Thyroid gland (tissue), 4 donors: ENCODE data around the gene EID1. TPM values are rescaled to one million over a fixed set of nuclear protein-coding genes. Genes with fewer than 3 reads are reported as not detected.
"Not testable (repeated sequence)": the region's sequence is repeated elsewhere in the genome, so short reads cannot be mapped to it uniquely, and the experiment has no call there.

Experiments used
- DNase-seq, 2 donors: peaks; one replicate each; pipeline ENCODE4 v3.0.0-alpha.2; 2019
- H3K27ac ChIP-seq, 3 donors: fragments of 200-600 bp; sonication (generic); 1 replicate in 2 of 3; 2 replicates in 1 of 3; pipeline ENCODE4 v1.5.1; 2016 to 2019; ENCODE audit warnings: mild to moderate bottlenecking in 1 of 3, moderate library complexity in 1 of 3
- H3K27me3 ChIP-seq: fragments of 200-600 bp; sonication (generic); one replicate; pipeline ENCODE4 v1.5.1; 2019
- H3K36me3 ChIP-seq, 2 donors: fragments of 200-600 bp; sonication (generic); one replicate each; pipeline ENCODE4 v1.5.1; 2016 to 2019
- H3K4me1 ChIP-seq, 2 donors: fragments of 200-600 bp; sonication (generic); one replicate each; pipeline ENCODE4 v1.5.1; 2017 to 2019
- H3K4me3 ChIP-seq, 3 donors: fragments of 200-600 bp; sonication (generic); replicated peaks in 1 of 3; 1 replicate in 2 of 3; 2 replicates in 1 of 3; pipeline ENCODE4 v1.5.1; 2016; ENCODE audit warnings: mild to moderate bottlenecking in 1 of 3
- H3K9me3 ChIP-seq: fragments of 200-600 bp; sonication (generic); one replicate; pipeline ENCODE4 v1.5.1; 2017
- CTCF ChIP-seq, 6 experiments: fragments of 200-600 bp in 3 of 6; fragments of 450-650 bp in 3 of 6; sonication (generic) in 3 of 6; IDR thresholded peaks; one replicate each; pipeline ENCODE4 v1.5.1; 2016 to 2019; ENCODE audit warnings: antibody characterized with exemption in 6 of 6, mild to moderate bottlenecking in 2 of 6, inconsistent platforms in 1 of 6, moderate library complexity in 1 of 6
- POLR2A ChIP-seq, 2 donors: fragments of 450-650 bp; IDR thresholded peaks; one replicate each; pipeline ENCODE4 v1.6.1; 2017; ENCODE audit warnings: antibody characterized with exemption in 2 of 2, mild to moderate bottlenecking in 2 of 2, moderate library complexity in 1 of 2
- WGBS, 2 donors: methylation state at CpG; one replicate each; pipeline ENCODE4 v1.1.5; 2017; 5-methylcytosine and 5-hydroxymethylcytosine counted together
- intact Hi-C: fragments of 100-400 bp; cut with DNase I; formaldehyde crosslinking; loops from one replicate; pipeline ENCODE4 v1.15.1; 2023
- total RNA-seq, 4 donors: library from RNA; depleted of rRNA; stranded (reverse); fragments of >200 nt; gene quantifications; one replicate each; pipeline ENCODE4 v1.2.3, GENCODE V29; 2016

Gene EID1
- total RNA-seq, 4 donors from 2014 or later = 213 to 305 (median 273) TPM

GRCh38 chr15:48851956-48852355 is 26.0 kb upstream of the EID1 start:
- Histone ChIP-seq H3K4me3 (no peak overlapping the region), H3K9me3 (no peaks in the 10 kb centered on the region), H3K27me3 (no peaks in the 10 kb centered on the region), H3K4me1 (no peaks in the 10 kb centered on the region), H3K36me3 (no peaks in the 10 kb centered on the region), H3K27ac (no peak overlapping the region)
- intact Hi-C loops = no loop called here
- no peak for DNase-seq
- TF ChIP-seq CTCF (IDR thresholded peaks at IDR 0.05) (no peak), POLR2A (IDR thresholded peaks at IDR 0.05) (no peak)

GRCh38 chr15:48854434-48854833 is 23.5 kb upstream of the EID1 start:
- H3K27ac ChIP-seq, H3K36me3 ChIP-seq, H3K4me3 ChIP-seq, H3K9me3 ChIP-seq, H3K4me1 ChIP-seq, DNase-seq, intact Hi-C loops, H3K27me3 ChIP-seq: not testable (repeated sequence)
- whole genome bisulfite sequencing, 2 donors = 95 to 96% methylated on average over 3 of the region's 3 CpGs

GRCh38 chr15:48855501-48856440 is 22.2 kb upstream of the EID1 start:
- no peaks in the 10 kb centered on the region for H3K4me1 ChIP-seq
- no peak overlapping the region for H3K27ac ChIP-seq
- intact Hi-C loops = loop anchor here (5.0 kb wide), 1 partner anchor 498 kb away; no protein-coding TSS in a partner anchor
- WGBS, 2 donors = 23 to 28% methylated on average over 6 of the region's 6 CpGs
- no peaks in the 10 kb centered on the region for H3K9me3 ChIP-seq
- H3K27me3 ChIP-seq = no peaks in the 10 kb centered on the region
- peak; percentile 36 to 41 for DNase-seq
- no peak overlapping the region for H3K4me3 ChIP-seq
- H3K36me3 ChIP-seq = no peaks in the 10 kb centered on the region
- TF ChIP-seq CTCF (IDR thresholded peaks at IDR 0.05) (peak in 4 of 6 experiments; percentile 55 to 75 (median 64)), POLR2A (IDR thresholded peaks at IDR 0.05) (no peak)

- intact Hi-C loops = loop anchor here (5.0 kb wide), 1 partner anchor 500 kb away; no protein-coding TSS in a partner anchor
- 45 to 50% methylated on average over 2 of the region's 2 CpGs for WGBS, 2 donors
- Histone ChIP-seq H3K36me3 (no peaks in the 10 kb centered on the region), H3K27me3 (no peaks in the 10 kb centered on the region), H3K4me3 (no peak overlapping the region), H3K9me3 (no peaks in the 10 kb centered on the region), H3K27ac (no peak overlapping the region), H3K4me1 (no peaks in the 10 kb centered on the region)
- TF ChIP-seq POLR2A (IDR thresholded peaks at IDR 0.05) = no peak
- no peak for TF ChIP-seq CTCF (IDR thresholded peaks at IDR 0.05)
- DNase-seq = no peak
These were observed 21.0 kb upstream of the EID1 start for GRCh38 chr15:48856942-48857341.

- no peak for DNase-seq
- TF ChIP-seq POLR2A (IDR thresholded peaks at IDR 0.05) = no peak
- no peak for TF ChIP-seq CTCF (IDR thresholded peaks at IDR 0.05)
- Histone ChIP-seq H3K27ac (no peak overlapping the region), H3K36me3 (no peaks in the 10 kb centered on the region), H3K4me1 (no peaks in the 10 kb centered on the region), H3K9me3 (no peaks in the 10 kb centered on the region), H3K27me3 (no peaks in the 10 kb centered on the region), H3K4me3 (no peak overlapping the region)
- intact Hi-C loops = loop anchor here (5.0 kb wide), 1 partner anchor 501 kb away; no protein-coding TSS in a partner anchor
- 74 to 75% methylated on average over 2 of the region's 2 CpGs for WGBS, 2 donors
These were observed 19.5 kb upstream of the EID1 start for GRCh38 chr15:48858401-48858800.
